ENCODE measurements around the gene LDLR. TPM values are rescaled to one million over a fixed set of nuclear protein-coding genes. Genes with fewer than 3 reads are reported as not detected.
A peak's percentile ranks its signal among the peaks of the same experiment; 100 is the strongest.
"Not testable (repeated sequence)": the region's sequence is repeated elsewhere in the genome, so short reads cannot be mapped to it uniquely, and the experiment has no call there.

LDLR gene
- total RNA-seq, 1 donor from 2014 or later, result 153 TPM

- H3K36me3 Mint-ChIP-seq (ENCODE audit: low read depth, unreplicated experiment), result peaks cover 12% of the 10 kb centered on the region
- DNase-seq (ENCODE audit: low read depth) (no peak), FAIRE-seq (no peak)
- no peaks in the 10 kb centered on the region for H3K9me3 ChIP-seq (ENCODE audit: insufficient read depth, low read depth, low read length)
- no peaks in the 10 kb centered on the region for H3K27me3 Mint-ChIP-seq (ENCODE audit: low read depth, unreplicated experiment)
- H3K27ac ChIP-seq (ENCODE audit: low read depth, low read length), result no peak overlapping the region
- no peak overlapping the region for H3K4me2 ChIP-seq (ENCODE audit: low read length)
- no peak overlapping the region for H3K27ac Mint-ChIP-seq (ENCODE audit: unreplicated experiment)
- peaks cover 2% of the 10 kb centered on the region for H3K4me1 Mint-ChIP-seq (ENCODE audit: low read depth, unreplicated experiment)
- peaks cover 57% of the 10 kb centered on the region for H4K20me1 ChIP-seq (ENCODE audit: insufficient read depth, low read length)
- no peaks in the 10 kb centered on the region for H3K27me3 ChIP-seq (ENCODE audit: insufficient read depth, low read length)
- H3K79me2 ChIP-seq (ENCODE audit: insufficient read depth, low read length), result no peaks in the 10 kb centered on the region
- H3K4me3 Mint-ChIP-seq (ENCODE audit: unreplicated experiment), result no peak overlapping the region
- H3K4me3 ChIP-seq (ENCODE audit: insufficient read depth, low read depth, low read length), result no peak overlapping the region
- H3K36me3 ChIP-seq (ENCODE audit: insufficient read depth, low read length), result peaks cover 46% of the 10 kb centered on the region
- H3K9me3 Mint-ChIP-seq (ENCODE audit: unreplicated experiment), result no peaks in the 10 kb centered on the region
- no peak overlapping the region for H3K9ac ChIP-seq (ENCODE audit: low read length)
- H3K4me1 ChIP-seq (ENCODE audit: insufficient read depth, low read length), result no peaks in the 10 kb centered on the region
- H2AFZ ChIP-seq (ENCODE audit: low read depth, low read length), result no peak overlapping the region
- no peak for TF ChIP-seq CTCF (IDR thresholded peaks at IDR 0.05; ENCODE audit: insufficient read depth, low read depth, low read length)
- no peak for TF ChIP-seq EZH2 (IDR thresholded peaks at IDR 0.05; ENCODE audit: insufficient read depth, low read length)
These were observed 33.9 kb downstream of the LDLR start for GRCh38 chr19:11123114-11123513.

- not testable (repeated sequence) for H3K27ac Mint-ChIP-seq (ENCODE audit: unreplicated experiment); H3K27me3 Mint-ChIP-seq (ENCODE audit: low read depth, unreplicated experiment); H3K9me3 ChIP-seq (ENCODE audit: insufficient read depth, low read depth, low read length); H3K27me3 ChIP-seq (ENCODE audit: insufficient read depth, low read length); H3K79me2 ChIP-seq (ENCODE audit: insufficient read depth, low read length); H3K4me3 Mint-ChIP-seq (ENCODE audit: unreplicated experiment); H3K27ac ChIP-seq (ENCODE audit: low read depth, low read length); H3K4me1 Mint-ChIP-seq (ENCODE audit: low read depth, unreplicated experiment); FAIRE-seq; DNase-seq (ENCODE audit: low read depth); H3K9ac ChIP-seq (ENCODE audit: low read length); H3K4me3 ChIP-seq (ENCODE audit: insufficient read depth, low read depth, low read length); H3K9me3 Mint-ChIP-seq (ENCODE audit: unreplicated experiment); H2AFZ ChIP-seq (ENCODE audit: low read depth, low read length); H3K4me2 ChIP-seq (ENCODE audit: low read length); H3K4me1 ChIP-seq (ENCODE audit: insufficient read depth, low read length)
- Histone ChIP-seq H3K36me3 (ENCODE audit: insufficient read depth, low read length) (peaks cover 43% of the 10 kb centered on the region), H4K20me1 (ENCODE audit: insufficient read depth, low read length) (peaks cover 54% of the 10 kb centered on the region)
- H3K36me3 Mint-ChIP-seq (ENCODE audit: low read depth, unreplicated experiment), result peaks cover 12% of the 10 kb centered on the region
These were observed 34.9 kb downstream of the LDLR start for GRCh38 chr19:11124157-11124556.

- Histone ChIP-seq H4K20me1 (ENCODE audit: insufficient read depth, low read length) (peaks cover 55% of the 10 kb centered on the region), H3K9me3 (ENCODE audit: insufficient read depth, low read depth, low read length) (no peaks in the 10 kb centered on the region), H3K4me1 (ENCODE audit: insufficient read depth, low read length) (no peaks in the 10 kb centered on the region), H3K4me3 (ENCODE audit: insufficient read depth, low read depth, low read length) (no peak overlapping the region), H2AFZ (ENCODE audit: low read depth, low read length) (no peak overlapping the region), H3K4me2 (ENCODE audit: low read length) (no peak overlapping the region), H3K79me2 (ENCODE audit: insufficient read depth, low read length) (no peaks in the 10 kb centered on the region), H3K9ac (ENCODE audit: low read length) (no peak overlapping the region), H3K27ac (ENCODE audit: low read depth, low read length) (no peak overlapping the region), H3K27me3 (ENCODE audit: insufficient read depth, low read length) (no peaks in the 10 kb centered on the region), H3K36me3 (ENCODE audit: insufficient read depth, low read length) (peaks cover 35% of the 10 kb centered on the region)
- Mint-ChIP-seq H3K9me3 (ENCODE audit: unreplicated experiment) (no peaks in the 10 kb centered on the region), H3K27ac (ENCODE audit: unreplicated experiment) (no peak overlapping the region), H3K4me3 (ENCODE audit: unreplicated experiment) (no peak overlapping the region), H3K36me3 (ENCODE audit: low read depth, unreplicated experiment) (peaks cover 8% of the 10 kb centered on the region), H3K4me1 (ENCODE audit: low read depth, unreplicated experiment) (peaks cover under 1% of the 10 kb centered on the region), H3K27me3 (ENCODE audit: low read depth, unreplicated experiment) (no peaks in the 10 kb centered on the region)
- FAIRE-seq, result no peak
- no peak for TF ChIP-seq EZH2 (IDR thresholded peaks at IDR 0.05; ENCODE audit: insufficient read depth, low read length)
- peak; percentile 64 for TF ChIP-seq CTCF (IDR thresholded peaks at IDR 0.05; ENCODE audit: insufficient read depth, low read depth, low read length)
- DNase-seq (ENCODE audit: low read depth), result peak; percentile 19
These were observed 36.9 kb downstream of the LDLR start for GRCh38 chr19:11125994-11126685.

All from astrocyte (in vitro differentiated cells and primary cell).